ENCODE measurements around the gene MYO19.
A peak's percentile ranks its signal among the peaks of the same experiment; 100 is the strongest.
"Not testable (repeated sequence)": the region's sequence is repeated elsewhere in the genome, so short reads cannot be mapped to it uniquely, and the experiment has no call there.

MYO19 gene

GRCh38 chr17:36463916-36464764 is 70.5 kb downstream of the MYO19 start:
- DNase-seq (ENCODE audit: low read depth): peak; percentile 39

GRCh38 chr17:36461330-36462110 is 73.1 kb downstream of the MYO19 start:
- no peak for DNase-seq (ENCODE audit: low read depth)

- DNase-seq (ENCODE audit: low read depth): no peak
These were observed 74.3 kb downstream of the MYO19 start for GRCh38 chr17:36460265-36460937.

- no peak for DNase-seq (ENCODE audit: low read depth)
These were observed 75.1 kb downstream of the MYO19 start for GRCh38 chr17:36459601-36460000.

GRCh38 chr17:36459045-36459444 is 75.6 kb downstream of the MYO19 start:
- DNase-seq (ENCODE audit: low read depth): no peak

GRCh38 chr17:36457701-36458100 is 77.0 kb downstream of the MYO19 start:
- not testable (repeated sequence) for DNase-seq (ENCODE audit: low read depth)

GRCh38 chr17:36452888-36453287 is 81.8 kb downstream of the MYO19 start:
- not testable (repeated sequence) for DNase-seq (ENCODE audit: low read depth)

- DNase-seq (ENCODE audit: low read depth): not testable (repeated sequence)
These were observed 84.7 kb downstream of the MYO19 start for GRCh38 chr17:36449997-36450396.

Measured in stimulated activated CD8-positive, alpha-beta memory T cell treated with anti-CD3 and anti-CD28 coated beads, Interleukin-4, amount 100 ng/mL, for 24 hours (primary cell).